ENCODE measurements around the gene WAPL. TPM values are rescaled to one million over a fixed set of nuclear protein-coding genes. Genes with fewer than 3 reads are reported as not detected.
A peak's percentile ranks its signal among the peaks of the same experiment; 100 is the strongest.
"Not testable (repeated sequence)": the region's sequence is repeated elsewhere in the genome, so short reads cannot be mapped to it uniquely, and the experiment has no call there.

WAPL gene
- total RNA-seq, 2 donors from 2014 or later: 19.5 to 20.2 TPM

DNA sequence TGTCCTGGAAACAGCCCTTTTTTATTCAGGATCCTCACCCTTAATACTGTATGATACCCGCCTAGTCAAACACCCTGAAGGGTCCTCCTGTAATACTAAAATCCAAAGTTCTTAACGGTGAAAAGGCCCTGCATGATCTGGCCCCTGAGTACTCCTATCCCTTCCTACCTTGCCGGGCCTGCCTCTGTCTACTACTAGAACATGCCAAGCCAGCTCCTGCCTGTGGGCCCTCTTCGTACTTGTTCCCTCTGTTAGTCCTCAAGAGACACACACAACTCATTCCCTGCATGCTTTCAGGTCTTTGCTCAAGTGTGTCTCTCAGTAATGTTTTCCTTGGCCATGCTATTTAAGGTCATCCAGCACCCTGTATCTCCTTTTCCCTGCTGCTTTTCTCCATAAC lies 5.0 kb upstream of the WAPL start:
- Histone ChIP-seq H3K36me3 (no peaks in the 10 kb centered on the region), H3K9me3 (no peaks in the 10 kb centered on the region), H3K4me1 (peaks cover 0 to 17% of the 10 kb centered on the region in 2 donors), H3K27me3 (no peaks in the 10 kb centered on the region), H3K4me3 (no peak overlapping the region), H3K27ac (no peak overlapping the region)
- no peak for DNase-seq (ENCODE audit: low spot score)
- TF ChIP-seq, protein P1, sequence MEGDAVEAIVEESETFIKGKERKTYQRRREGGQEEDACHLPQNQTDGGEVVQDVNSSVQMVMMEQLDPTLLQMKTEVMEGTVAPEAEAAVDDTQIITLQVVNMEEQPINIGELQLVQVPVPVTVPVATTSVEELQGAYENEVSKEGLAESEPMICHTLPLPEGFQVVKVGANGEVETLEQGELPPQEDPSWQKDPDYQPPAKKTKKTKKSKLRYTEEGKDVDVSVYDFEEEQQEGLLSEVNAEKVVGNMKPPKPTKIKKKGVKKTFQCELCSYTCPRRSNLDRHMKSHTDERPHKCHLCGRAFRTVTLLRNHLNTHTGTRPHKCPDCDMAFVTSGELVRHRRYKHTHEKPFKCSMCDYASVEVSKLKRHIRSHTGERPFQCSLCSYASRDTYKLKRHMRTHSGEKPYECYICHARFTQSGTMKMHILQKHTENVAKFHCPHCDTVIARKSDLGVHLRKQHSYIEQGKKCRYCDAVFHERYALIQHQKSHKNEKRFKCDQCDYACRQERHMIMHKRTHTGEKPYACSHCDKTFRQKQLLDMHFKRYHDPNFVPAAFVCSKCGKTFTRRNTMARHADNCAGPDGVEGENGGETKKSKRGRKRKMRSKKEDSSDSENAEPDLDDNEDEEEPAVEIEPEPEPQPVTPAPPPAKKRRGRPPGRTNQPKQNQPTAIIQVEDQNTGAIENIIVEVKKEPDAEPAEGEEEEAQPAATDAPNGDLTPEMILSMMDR (IDR thresholded peaks at IDR 0.05): no peak

DNA sequence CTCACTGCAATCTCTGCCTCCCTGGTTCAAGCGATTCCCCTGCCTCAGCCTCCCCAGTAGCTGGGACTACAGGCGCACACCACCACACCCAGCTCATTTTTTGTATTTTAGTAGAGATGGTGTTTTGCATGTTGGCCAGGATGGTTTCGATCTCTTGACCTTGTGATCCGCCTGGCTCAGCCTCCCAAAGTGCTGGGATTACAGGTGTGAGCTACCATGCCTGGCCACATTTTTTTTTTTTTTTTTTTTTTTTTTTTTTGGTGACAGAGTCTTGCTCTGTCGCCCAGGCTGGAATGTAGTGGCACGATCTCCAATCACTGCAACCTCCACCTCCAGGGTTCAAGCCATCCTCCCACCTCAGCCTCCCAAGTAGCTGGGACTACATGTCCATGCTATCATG lies 4.1 kb upstream of the WAPL start:
- H3K27ac ChIP-seq; H3K27me3 ChIP-seq; H3K9me3 ChIP-seq; H3K36me3 ChIP-seq; DNase-seq (ENCODE audit: low spot score); H3K4me3 ChIP-seq: not testable (repeated sequence)
- peaks cover 0 to 18% of the 10 kb centered on the region in 2 donors for H3K4me1 ChIP-seq

DNA sequence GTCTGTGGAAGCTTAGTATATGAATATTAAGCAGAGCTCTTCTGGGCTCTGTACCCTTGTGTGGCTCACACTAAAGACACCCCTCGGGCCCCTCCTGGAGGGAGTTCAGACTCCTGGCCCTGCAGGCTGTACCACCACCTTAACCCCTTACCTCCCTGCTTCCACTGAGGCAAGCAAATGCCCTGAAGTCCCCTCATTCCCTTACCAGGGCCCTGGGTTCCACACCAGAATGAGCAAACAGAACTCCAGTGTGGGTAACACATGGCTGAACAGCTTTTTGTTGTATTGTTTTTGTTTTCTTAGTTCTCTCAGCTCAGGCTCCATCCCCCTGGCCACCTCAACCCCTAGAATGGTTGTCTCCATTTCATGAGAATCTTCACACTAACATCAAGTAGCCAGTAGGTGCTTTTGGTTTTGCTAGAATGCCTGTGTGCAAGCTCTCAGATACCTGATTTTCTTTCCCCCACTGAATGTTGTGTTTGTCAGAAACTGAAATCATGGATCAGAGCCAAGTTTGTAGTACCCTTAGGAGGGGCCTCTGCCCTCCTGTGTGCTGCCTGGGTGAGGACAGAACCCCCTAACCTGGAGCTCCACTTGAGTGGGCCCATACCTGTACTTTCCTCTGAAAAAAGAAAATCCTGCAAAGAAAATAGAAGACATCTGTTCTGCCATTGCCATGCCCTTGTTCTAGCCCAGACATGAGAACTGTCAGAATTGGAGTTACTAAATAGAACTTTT lies 2.8 kb upstream of the WAPL start:
- Histone ChIP-seq H3K9me3 (no peaks in the 10 kb centered on the region), H3K36me3 (no peaks in the 10 kb centered on the region), H3K4me3 (no peak overlapping the region), H3K27ac (no peak overlapping the region), H3K4me1 (peaks cover 0 to 31% of the 10 kb centered on the region in 2 donors), H3K27me3 (no peaks in the 10 kb centered on the region)
- no peak for DNase-seq (ENCODE audit: low spot score)
- TF ChIP-seq, protein P1 (IDR thresholded peaks at IDR 0.05): no peak

DNA sequence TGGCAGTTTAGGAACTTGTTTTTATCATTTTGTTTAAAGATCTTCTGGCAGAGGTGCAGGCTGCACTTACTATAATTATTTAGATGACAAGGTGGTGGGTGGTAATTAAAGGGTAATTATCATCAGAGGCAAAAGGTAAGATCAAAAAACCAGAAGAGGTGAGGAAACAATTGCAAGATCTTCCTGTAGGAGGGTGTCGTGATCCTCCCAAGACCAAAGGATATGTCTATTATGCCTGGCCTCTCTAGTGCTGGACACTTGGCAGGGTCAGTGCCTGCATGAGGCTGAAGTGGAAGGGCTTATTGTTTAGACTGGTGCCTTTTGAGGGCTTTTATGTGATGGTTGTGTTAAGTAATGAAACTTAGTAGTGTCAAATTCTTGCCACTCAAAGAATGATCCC lies 1.8 kb upstream of the WAPL start:
- no peak for DNase-seq (ENCODE audit: low spot score)
- peaks cover 0 to 41% of the 10 kb centered on the region in 2 donors for H3K4me1 ChIP-seq
- no peaks in the 10 kb centered on the region for H3K36me3 ChIP-seq
- TF ChIP-seq, protein P1 (IDR thresholded peaks at IDR 0.05): peak in 1 of 2 donors; percentile 43
- no peak overlapping the region for H3K27ac ChIP-seq
- no peak overlapping the region for H3K4me3 ChIP-seq
- H3K9me3 ChIP-seq: no peaks in the 10 kb centered on the region
- H3K27me3 ChIP-seq: no peaks in the 10 kb centered on the region

DNA sequence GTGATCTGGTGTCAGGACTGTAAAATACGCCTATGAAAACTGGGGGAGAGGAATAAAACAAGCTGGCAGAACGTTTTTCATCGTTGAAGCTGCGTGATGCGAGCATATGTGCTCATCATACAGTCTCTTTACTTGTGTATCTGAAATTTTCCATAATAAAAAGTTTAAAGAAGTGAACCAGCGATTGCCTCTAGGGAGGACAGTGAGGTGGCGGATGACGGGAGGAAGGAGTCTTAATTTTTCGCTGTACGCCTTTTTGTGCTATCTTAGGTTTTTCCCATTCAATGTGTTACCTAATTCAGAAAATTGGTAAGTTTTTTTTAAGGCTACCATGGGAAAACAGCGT lies 891 bp upstream of the WAPL start:
- peak overlapping the region; percentile 96 to 99 for H3K27ac ChIP-seq
- H3K27me3 ChIP-seq: no peaks in the 10 kb centered on the region
- H3K4me1 ChIP-seq: peaks cover 0 to 48% of the 10 kb centered on the region in 2 donors
- H3K4me3 ChIP-seq: peak overlapping the region; percentile 95 to 99
- DNase-seq (ENCODE audit: low spot score): no peak
- TF ChIP-seq, protein P1 (IDR thresholded peaks at IDR 0.05): no peak
- no peaks in the 10 kb centered on the region for H3K9me3 ChIP-seq
- peaks cover 5% of the 10 kb centered on the region for H3K36me3 ChIP-seq

DNA sequence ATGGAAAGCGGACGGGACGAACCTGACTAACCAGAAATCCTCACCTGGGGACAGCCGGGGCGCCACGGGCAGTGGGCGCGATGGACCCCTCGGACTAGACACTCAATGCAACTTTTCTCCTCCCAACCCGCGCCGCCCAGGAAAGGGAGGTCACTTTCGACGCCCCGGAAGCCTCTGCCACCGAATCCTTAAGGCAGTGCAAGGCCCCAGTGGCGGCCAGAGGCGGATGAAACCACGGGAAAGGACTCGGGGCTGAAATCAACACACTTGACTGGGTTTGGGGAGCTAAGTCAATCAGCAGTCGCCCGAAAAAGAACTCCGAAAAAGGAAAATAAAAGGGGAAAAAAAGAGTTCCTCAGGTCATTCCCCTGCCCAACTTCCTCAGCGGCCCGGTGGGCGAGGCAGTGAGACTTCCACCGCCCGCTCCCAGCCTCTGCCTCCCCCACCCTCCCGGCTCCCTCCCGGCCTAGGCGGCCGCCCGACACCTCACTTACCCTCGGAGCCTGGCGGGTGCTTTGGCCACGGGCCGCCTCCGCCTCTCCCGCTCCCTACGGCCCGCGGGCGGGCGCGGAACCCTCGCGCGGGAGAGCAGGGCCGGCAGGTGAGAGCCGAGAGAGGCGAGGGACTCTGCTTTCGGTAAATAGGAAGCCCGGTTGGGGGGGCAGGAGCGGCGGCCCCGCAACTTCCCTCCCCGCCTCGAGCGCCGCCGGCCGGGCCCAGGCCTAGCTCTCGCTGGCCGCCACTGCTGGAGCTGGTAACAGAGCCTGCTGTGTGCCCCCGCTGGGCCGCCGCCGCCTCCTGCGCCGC lies 518 bp downstream of the WAPL start:
- Histone ChIP-seq H3K9me3 (no peaks in the 10 kb centered on the region), H3K27me3 (no peaks in the 10 kb centered on the region), H3K4me1 (peaks cover 0 to 60% of the 10 kb centered on the region in 2 donors), H3K4me3 (peak overlapping the region; percentile 95 to 99), H3K27ac (peak overlapping the region; percentile 96 to 99), H3K36me3 (peaks cover 10% of the 10 kb centered on the region)
- TF ChIP-seq, protein P1 (IDR thresholded peaks at IDR 0.05): no peak
- no peak for DNase-seq (ENCODE audit: low spot score)

All from right atrium auricular region (tissue), 2 donors.